ENCODE data around the gene RBM44.

The RBM44 gene

GRCh38 chr2:237872178-237872887 lies 73.8 kb downstream of the RBM44 start:
- no peak for DNase-seq

GRCh38 chr2:237873421-237873831 lies 74.8 kb downstream of the RBM44 start:
- no peak for DNase-seq

GRCh38 chr2:237873897-237874551 lies 75.4 kb downstream of the RBM44 start:
- no peak for DNase-seq

GRCh38 chr2:237874585-237875161 lies 76.1 kb downstream of the RBM44 start:
- DNase-seq = no peak

- DNase-seq = no peak
These were observed 76.9 kb downstream of the RBM44 start for GRCh38 chr2:237875256-237876060.

GRCh38 chr2:237876061-237876526 lies 77.5 kb downstream of the RBM44 start:
- no peak for DNase-seq

GRCh38 chr2:237876532-237876931 lies 78.0 kb downstream of the RBM44 start:
- no peak for DNase-seq

- DNase-seq = no peak
These were observed 78.4 kb downstream of the RBM44 start for GRCh38 chr2:237876951-237877491.

GRCh38 chr2:237877576-237878307 lies 79.2 kb downstream of the RBM44 start:
- no peak for DNase-seq

- DNase-seq = no peak
These were observed 79.9 kb downstream of the RBM44 start for GRCh38 chr2:237878321-237879057.

- DNase-seq = no peak
These were observed 80.5 kb downstream of the RBM44 start for GRCh38 chr2:237879058-237879430.

GRCh38 chr2:237879991-237880560 lies 81.5 kb downstream of the RBM44 start:
- DNase-seq = peak; percentile 10

GRCh38 chr2:237882510-237883481 lies 84.2 kb downstream of the RBM44 start:
- DNase-seq = no peak

- DNase-seq = no peak
These were observed 85.4 kb downstream of the RBM44 start for GRCh38 chr2:237883951-237884446.

- DNase-seq = no peak
These were observed 86.1 kb downstream of the RBM44 start for GRCh38 chr2:237884681-237885080.

GRCh38 chr2:237885111-237885930 lies 86.7 kb downstream of the RBM44 start:
- no peak for DNase-seq

GRCh38 chr2:237885931-237886684 lies 87.5 kb downstream of the RBM44 start:
- DNase-seq = no peak

Data from left hindlimb (tissue), 1 donor.